Measurements from ENCODE around the gene ING2.
"Not testable (repeated sequence)": the region's sequence is repeated elsewhere in the genome, so short reads cannot be mapped to it uniquely, and the experiment has no call there.

The ING2 gene

DNA sequence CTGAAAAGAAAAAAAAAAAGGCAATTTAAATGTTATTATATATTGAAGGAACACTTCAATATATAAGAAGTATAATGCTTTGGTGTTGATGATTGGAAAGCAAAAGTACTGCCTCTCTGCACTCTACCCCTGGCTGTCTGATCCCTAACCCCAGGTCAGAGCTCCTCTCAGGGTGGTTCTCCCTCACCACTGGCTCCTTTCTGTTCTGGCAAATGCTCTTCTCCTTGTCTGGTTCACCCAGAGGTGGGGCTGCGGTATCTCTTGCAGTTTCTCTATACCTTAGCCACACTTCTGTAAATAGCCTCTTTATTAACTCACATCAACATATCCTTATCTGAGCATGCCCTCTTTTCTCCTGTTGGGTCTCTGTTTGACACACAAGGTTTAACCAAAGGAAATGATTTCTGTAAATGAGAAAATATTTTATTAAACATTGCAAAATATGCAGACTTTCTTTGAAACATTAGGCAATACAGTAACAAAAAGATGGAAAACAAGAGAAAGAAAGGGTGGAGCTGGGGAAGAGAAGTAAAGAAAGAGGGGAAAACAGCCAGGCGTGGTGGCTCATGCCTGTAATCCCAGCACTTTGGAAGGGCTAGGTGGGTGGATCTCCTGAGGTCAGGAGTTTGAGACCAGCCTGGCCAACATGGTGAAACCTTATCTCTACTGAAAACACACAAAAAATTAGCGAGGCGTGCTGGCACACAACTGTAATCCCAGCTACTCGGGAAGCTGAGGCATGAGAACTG is 45.7 kb downstream of the ING2 start:
- DNase-seq: no peak

DNA sequence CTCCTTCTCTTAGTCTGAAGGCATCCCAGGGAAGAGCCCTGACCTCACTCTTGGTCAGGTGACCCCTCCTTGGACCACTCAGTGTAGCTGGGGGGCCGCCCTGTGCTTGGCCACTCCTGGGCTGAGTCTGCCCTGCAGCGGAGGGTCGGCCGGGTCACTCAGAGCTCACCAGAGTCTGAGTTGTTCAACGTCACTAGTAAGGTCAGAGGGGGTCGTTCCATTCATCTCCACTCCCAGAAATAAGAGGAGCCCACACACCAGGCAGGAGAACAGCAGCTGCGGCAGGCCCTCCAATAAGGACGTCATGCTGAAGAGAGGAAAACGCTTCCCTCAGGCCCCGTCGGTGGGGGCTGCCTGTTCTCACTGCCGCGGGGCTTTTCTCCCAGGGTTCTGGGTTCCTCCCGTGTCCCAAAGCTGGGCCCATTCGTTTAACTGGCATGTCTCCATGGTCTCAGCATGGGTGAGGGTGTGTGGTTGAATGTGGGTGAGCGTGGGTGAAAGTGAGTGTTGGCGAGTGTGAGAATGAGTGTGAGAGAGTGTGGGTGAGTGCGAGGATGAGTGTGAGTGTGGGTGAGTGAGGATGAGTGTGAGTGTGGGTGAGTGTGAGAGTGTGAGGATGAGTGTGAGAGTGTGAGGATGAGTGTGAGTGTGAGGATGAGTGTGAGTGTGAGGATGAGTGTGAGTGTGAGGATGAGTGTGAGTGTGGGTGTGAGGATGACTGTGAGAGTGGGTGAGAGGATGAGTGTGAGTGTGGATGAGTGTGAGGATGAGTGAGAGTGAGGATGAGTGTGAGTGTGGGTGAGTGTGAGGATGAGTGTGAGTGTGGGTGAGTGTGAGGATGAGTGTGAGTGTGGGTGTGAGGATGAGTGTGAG is 47.7 kb downstream of the ING2 start:
- no peak for DNase-seq

DNA sequence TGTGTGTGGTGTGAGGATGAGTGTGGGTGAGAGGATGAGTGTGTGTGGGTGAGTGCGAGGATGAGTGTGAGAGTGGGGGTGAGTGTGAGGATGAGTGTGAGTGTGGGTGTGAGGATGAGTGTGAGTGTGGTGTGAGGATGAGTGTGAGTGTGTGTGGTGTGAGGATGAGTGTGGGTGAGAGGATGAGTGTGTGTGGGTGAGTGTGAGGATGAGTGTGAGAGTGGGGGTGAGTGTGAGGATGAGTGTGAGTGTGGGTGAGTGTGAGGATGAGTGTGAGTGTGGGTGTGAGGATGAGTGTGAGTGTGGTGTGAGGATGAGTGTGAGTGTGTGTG is 48.3 kb downstream of the ING2 start:
- DNase-seq: not testable (repeated sequence)

DNA sequence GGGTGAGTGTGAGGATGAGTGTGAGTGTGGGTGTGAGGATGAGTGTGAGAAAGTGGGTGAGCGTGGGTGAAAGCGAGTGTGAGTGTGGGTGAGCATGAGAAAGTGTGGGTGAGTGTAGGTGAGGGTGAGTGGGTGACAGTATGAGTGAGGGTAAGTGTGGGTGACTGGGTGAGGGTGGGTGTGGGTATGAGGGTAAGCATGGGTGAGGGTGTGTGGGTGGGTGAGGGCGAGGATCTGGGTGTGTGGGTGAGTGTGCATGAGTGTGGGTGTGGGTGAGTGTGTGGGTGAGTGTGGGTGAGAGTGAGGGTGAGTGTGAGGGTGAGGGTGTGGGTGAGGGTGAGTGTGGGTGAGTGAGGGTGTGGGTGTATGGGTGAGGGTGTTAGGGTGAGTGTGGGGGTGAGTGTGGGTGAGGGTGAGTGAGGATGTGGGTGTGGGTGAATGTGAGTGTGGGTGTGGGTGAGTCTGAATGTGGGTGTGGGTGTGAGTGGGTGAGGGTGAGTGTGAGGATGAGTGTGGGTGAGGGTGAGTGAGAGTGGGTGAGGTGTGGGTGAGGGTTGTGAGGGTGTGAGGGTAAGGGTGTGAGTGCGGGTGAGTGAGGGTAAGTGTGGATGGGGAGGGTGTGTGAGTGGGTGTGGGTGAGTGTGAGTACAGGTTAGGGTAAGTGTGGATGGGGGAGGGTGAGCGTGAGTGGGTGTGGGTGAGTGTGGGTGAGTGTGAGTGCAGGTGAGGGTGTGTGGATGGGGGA is 48.9 kb downstream of the ING2 start:
- no peak for DNase-seq

DNA sequence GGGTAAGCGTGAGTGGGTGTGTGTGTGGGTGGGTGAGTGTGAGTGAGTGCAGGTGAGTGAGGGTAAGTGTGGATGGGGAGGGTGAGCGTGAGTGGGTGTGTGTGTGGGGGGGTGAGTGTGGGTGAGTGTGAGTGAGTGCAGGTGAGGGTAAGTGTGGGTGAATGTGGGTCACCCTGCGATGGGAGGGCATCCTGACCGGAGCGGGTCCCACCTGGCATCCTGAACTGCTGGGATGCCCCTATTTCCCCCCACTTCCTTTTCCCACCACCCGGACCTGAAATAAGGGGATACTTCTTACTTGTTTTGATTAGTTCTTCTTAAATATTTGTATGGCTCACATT is 49.5 kb downstream of the ING2 start:
- DNase-seq: no peak

DNA sequence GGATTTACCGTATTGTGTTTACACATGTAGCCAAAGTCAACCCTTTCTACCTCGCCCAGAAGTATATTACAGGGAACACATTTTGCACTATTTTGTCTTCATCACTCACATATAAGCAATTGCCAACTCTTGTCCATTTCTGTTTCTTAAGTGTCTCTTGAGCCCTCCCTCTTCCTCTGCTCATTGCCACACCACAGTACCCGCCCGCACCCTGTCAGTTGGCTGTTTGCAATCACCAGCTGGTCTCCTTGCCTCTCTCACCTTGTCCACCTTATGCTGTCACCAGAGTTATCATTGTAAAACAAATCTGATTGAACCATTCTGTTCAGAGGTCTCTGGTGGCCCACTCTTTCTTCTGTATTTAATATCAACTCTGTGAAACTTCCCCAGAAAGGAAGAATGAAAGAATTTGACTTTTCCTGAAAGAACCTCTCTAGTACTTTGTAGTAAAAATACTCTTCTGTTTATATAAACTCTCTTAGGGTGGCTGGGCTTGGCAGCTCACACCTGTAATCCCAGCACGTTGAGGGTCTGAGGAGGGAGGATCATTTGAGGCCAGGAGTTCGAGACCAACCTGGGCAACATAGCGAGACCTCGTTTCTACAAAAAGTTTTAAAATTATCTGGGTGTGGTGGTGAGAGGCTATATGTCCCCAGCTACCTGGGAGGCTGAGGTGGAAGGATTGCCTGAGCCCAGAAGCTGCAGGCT is 50.2 kb downstream of the ING2 start:
- DNase-seq: no peak

DNA sequence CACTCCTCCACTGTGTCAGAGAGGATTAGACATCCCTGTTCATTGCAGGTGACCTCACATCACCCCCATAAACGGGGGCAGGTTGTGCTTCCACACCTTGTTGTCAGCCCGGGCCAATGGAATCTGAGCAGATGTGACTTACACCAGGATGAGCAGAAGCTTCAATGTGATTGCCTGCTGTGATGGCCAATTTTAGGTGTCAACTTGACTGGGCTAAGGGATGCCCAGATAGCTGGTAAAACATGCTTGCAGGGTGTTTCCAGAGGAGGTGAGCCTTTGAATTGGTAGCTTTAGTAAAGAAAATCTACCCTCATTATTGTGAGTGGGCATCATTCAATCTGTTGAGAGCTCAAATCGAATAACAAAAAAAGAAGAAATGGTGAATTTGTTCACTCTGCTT is 52.1 kb downstream of the ING2 start:
- DNase-seq: no peak

DNA sequence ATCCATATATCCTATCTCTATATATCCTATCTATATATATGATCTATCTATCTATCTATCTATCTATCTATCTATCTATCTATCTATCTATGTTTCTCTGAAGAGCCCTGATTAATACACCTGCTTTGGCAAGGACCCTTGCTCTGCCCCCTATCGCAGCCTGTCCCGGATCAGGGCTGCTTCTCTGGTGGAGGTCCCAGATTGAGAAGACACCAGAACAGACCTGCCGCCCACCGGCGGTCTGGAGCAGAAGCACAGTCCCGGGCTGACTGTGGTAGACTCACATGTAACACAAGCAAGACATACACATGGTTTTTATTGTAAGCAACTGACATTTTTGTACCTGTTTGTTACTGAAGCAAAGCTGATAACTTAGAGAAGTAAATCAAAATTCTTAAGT is 52.8 kb downstream of the ING2 start:
- DNase-seq: no peak

DNA sequence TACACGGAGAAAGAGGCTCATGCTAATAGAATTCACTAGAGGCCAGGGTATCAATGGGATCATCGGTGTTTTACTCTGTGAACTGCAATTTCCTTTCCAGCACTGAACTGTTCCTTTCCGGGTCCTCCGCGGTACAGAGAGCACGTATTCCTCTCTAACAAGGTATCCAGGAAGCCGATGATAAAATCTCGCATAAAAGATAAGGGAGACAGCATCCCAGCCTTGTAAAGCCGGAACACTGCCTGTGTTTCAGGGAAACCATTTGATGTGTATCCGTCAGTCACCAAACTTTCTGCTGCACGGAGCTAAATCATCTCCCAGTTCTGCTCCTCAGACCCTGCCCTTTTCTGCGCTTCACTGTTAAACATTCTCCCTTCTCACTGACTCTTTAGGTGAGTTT is 54.0 kb downstream of the ING2 start:
- DNase-seq: no peak

DNA sequence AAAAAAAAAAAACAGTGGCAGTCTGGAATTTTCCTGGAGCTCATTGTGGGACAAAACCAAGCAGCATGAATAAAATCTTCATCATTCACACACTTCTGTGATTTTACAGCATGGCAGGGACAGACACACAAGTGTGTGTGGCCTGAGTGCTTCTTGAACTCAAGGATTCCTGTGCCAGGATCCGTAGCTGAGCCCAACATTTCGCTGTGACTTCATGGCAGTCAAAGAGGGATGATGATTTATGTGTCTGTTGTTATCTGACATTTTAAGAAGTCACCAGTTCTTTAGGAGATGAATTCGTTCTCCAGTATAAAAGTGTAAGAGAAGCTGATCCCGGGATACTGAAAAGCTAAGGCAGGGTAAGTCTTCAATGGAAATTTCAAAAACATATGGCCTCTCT is 57.0 kb downstream of the ING2 start:
- no peak for DNase-seq

Data from T-helper 1 cell (primary cell).